Measurements from ENCODE around the gene MEOX2.

MEOX2 gene

DNA sequence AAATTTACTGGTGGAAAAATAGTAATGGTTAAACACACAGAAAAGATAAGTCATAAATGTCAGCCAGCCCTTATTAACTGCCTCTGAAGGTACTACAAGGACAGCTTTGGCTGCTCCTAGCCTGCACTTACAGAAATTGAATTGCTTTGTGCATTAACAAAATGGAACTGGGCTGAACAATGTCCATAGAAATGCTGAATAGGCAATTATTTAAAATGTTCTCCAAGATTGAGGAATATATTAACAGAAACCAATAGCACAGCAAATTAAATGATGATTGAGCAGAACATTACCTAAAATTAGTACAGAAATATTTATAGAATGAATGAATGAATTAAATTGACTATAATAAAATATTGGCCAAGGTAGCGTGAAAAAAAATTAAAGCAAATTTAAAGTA is 82.3 kb downstream of the MEOX2 start:
- Histone ChIP-seq H3K27ac (ENCODE audit: low read length) (no peak overlapping the region), H2AFZ (ENCODE audit: low read depth, low read length) (no peak overlapping the region), H3K9me3 (ENCODE audit: insufficient read depth, low read length) (no peaks in the 10 kb centered on the region), H3K79me2 (ENCODE audit: low read length) (no peaks in the 10 kb centered on the region), H3K4me1 (ENCODE audit: low read length) (no peaks in the 10 kb centered on the region), H3K36me3 (replicated peaks; ENCODE audit: low read depth, low read length) (no peaks in the 10 kb centered on the region), H3K9ac (ENCODE audit: low read length) (no peak overlapping the region), H4K20me1 (ENCODE audit: insufficient read depth, low read length) (no peaks in the 10 kb centered on the region), H3K27me3 (ENCODE audit: low read depth, low read length) (no peaks in the 10 kb centered on the region), H3K4me2 (ENCODE audit: low read length) (no peak overlapping the region), H3K4me3 (ENCODE audit: low read length) (no peak overlapping the region)
- TF ChIP-seq, protein P1, sequence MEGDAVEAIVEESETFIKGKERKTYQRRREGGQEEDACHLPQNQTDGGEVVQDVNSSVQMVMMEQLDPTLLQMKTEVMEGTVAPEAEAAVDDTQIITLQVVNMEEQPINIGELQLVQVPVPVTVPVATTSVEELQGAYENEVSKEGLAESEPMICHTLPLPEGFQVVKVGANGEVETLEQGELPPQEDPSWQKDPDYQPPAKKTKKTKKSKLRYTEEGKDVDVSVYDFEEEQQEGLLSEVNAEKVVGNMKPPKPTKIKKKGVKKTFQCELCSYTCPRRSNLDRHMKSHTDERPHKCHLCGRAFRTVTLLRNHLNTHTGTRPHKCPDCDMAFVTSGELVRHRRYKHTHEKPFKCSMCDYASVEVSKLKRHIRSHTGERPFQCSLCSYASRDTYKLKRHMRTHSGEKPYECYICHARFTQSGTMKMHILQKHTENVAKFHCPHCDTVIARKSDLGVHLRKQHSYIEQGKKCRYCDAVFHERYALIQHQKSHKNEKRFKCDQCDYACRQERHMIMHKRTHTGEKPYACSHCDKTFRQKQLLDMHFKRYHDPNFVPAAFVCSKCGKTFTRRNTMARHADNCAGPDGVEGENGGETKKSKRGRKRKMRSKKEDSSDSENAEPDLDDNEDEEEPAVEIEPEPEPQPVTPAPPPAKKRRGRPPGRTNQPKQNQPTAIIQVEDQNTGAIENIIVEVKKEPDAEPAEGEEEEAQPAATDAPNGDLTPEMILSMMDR (IDR thresholded peaks at IDR 0.05; ENCODE audit: low read depth, low read length): no peak
- no peak for TF ChIP-seq EZH2phosphoT487 (IDR thresholded peaks at IDR 0.05; ENCODE audit: low read depth)

DNA sequence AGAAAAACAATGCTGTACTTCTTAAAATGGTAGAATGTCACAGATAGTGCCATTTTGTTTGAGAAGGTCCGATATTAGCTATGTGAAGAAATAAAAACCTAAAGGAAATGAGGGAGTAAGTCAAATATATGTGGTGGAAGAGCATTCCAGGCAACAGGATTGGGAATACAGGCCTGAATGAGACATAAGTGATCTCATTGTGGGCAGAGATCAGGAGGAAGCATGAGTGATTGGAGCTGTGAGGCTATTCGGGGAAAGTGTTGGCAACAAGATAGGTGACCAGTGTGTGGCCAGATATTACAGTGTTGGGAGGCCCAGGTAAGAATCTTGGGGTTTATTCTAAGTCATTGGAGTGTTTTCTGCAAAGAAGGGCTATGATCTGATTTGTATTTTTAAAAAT is 83.4 kb downstream of the MEOX2 start:
- Histone ChIP-seq H3K79me2 (ENCODE audit: low read length) (no peaks in the 10 kb centered on the region), H3K9me3 (ENCODE audit: insufficient read depth, low read length) (no peaks in the 10 kb centered on the region), H3K4me2 (ENCODE audit: low read length) (no peak overlapping the region), H3K36me3 (replicated peaks; ENCODE audit: low read depth, low read length) (no peaks in the 10 kb centered on the region), H3K27me3 (ENCODE audit: low read depth, low read length) (no peaks in the 10 kb centered on the region), H3K4me3 (ENCODE audit: low read length) (no peak overlapping the region), H4K20me1 (ENCODE audit: insufficient read depth, low read length) (no peaks in the 10 kb centered on the region), H3K9ac (ENCODE audit: low read length) (no peak overlapping the region), H3K4me1 (ENCODE audit: low read length) (no peaks in the 10 kb centered on the region), H3K27ac (ENCODE audit: low read length) (no peak overlapping the region), H2AFZ (ENCODE audit: low read depth, low read length) (no peak overlapping the region)
- TF ChIP-seq, protein P1 (IDR thresholded peaks at IDR 0.05; ENCODE audit: low read depth, low read length): no peak
- TF ChIP-seq EZH2phosphoT487 (IDR thresholded peaks at IDR 0.05; ENCODE audit: low read depth): no peak

DNA sequence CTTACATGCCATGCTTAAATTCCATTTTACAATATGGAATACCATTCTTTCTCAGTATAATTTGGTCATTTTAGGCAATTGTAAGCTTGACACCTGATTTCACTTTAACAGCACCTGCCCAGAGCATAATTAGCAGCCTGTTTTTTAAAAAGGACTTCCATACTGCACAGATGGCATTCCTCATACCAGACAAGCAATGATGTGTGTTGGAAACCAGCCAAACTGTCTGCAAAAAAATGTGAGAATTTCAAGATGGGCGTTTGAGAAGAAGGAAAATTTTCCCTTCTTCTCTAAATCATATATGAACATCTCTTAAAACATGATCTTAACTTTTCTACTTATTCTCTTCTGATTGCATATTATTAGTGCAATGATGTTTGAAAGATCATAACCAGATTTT is 84.2 kb downstream of the MEOX2 start:
- TF ChIP-seq, protein P1 (IDR thresholded peaks at IDR 0.05; ENCODE audit: low read depth, low read length): no peak
- TF ChIP-seq EZH2phosphoT487 (IDR thresholded peaks at IDR 0.05; ENCODE audit: low read depth): no peak

DNA sequence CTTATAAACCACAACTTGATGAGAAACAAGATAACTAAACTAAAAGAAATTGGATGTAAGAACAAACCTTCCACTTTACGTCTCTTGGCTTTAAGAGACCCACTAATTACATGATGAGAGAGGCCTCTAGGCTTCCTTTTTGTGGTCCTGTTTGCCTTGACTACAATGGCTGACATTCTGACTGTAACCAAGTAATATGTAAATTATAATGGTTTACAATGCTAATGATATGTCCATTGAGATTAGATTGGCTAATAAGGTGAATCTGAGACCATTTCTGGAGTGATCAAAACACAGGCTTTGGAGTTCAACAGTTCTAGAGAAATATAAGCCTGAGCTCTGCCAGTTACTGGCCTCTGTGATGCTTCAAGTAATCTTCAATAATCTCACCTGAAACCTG is 85.3 kb downstream of the MEOX2 start:
- no peak overlapping the region for H3K27ac ChIP-seq (ENCODE audit: low read length)
- no peaks in the 10 kb centered on the region for H3K27me3 ChIP-seq (ENCODE audit: low read depth, low read length)
- H3K4me1 ChIP-seq (ENCODE audit: low read length): no peaks in the 10 kb centered on the region
- H3K4me3 ChIP-seq (ENCODE audit: low read length): no peak overlapping the region
- H2AFZ ChIP-seq (ENCODE audit: low read depth, low read length): no peak overlapping the region
- H3K79me2 ChIP-seq (ENCODE audit: low read length): no peaks in the 10 kb centered on the region
- no peak overlapping the region for H3K4me2 ChIP-seq (ENCODE audit: low read length)
- no peak overlapping the region for H3K9ac ChIP-seq (ENCODE audit: low read length)
- no peaks in the 10 kb centered on the region for H4K20me1 ChIP-seq (ENCODE audit: insufficient read depth, low read length)
- TF ChIP-seq, protein P1 (IDR thresholded peaks at IDR 0.05; ENCODE audit: low read depth, low read length): no peak
- TF ChIP-seq EZH2phosphoT487 (IDR thresholded peaks at IDR 0.05; ENCODE audit: low read depth): no peak
- no peaks in the 10 kb centered on the region for H3K9me3 ChIP-seq (ENCODE audit: insufficient read depth, low read length)
- no peaks in the 10 kb centered on the region for H3K36me3 ChIP-seq (replicated peaks; ENCODE audit: low read depth, low read length)

More for the DNA sequence above, 84.2 kb downstream of the MEOX2 start:
- Histone ChIP-seq H4K20me1 (ENCODE audit: insufficient read depth, low read length) (no peaks in the 10 kb centered on the region), H3K4me2 (ENCODE audit: low read length) (no peak overlapping the region), H3K4me3 (ENCODE audit: low read length) (no peak overlapping the region), H3K36me3 (replicated peaks; ENCODE audit: low read depth, low read length) (no peaks in the 10 kb centered on the region), H3K79me2 (ENCODE audit: low read length) (no peaks in the 10 kb centered on the region), H3K27ac (ENCODE audit: low read length) (no peak overlapping the region), H3K9me3 (ENCODE audit: insufficient read depth, low read length) (no peaks in the 10 kb centered on the region), H3K27me3 (ENCODE audit: low read depth, low read length) (no peaks in the 10 kb centered on the region), H2AFZ (ENCODE audit: low read depth, low read length) (no peak overlapping the region), H3K9ac (ENCODE audit: low read length) (no peak overlapping the region), H3K4me1 (ENCODE audit: low read length) (no peaks in the 10 kb centered on the region)
